Large intestine (tissue), 3 donors: ENCODE measurements around the gene CELF4. TPM values are rescaled to one million over a fixed set of nuclear protein-coding genes. Genes with fewer than 3 reads are reported as not detected.

ENCODE experiments used
- DNase-seq, 2 donors: peaks; one replicate each; pipeline versions ENCODE4 v3.0.0 to v3.0.0-alpha.2; 2013
- H3K27ac ChIP-seq: one replicate; pipeline ENCODE4 v1.5.1; 2013; ENCODE audit warnings: low read length
- H3K27me3 ChIP-seq: 2 replicates; pipeline ENCODE4 v1.6.1; 2013; ENCODE audit warnings: low read length; ENCODE audit not compliant: control insufficient read depth, insufficient read depth
- H3K36me3 ChIP-seq: 2 replicates; pipeline ENCODE4 v1.6.1; 2013; ENCODE audit warnings: low read length; ENCODE audit not compliant: control insufficient read depth, insufficient read depth
- H3K4me1 ChIP-seq: one replicate; pipeline ENCODE4 v1.6.1; 2013; ENCODE audit warnings: low read length; ENCODE audit not compliant: control insufficient read depth, insufficient read depth
- H3K4me3 ChIP-seq: one replicate; pipeline ENCODE4 v1.5.1; 2013; ENCODE audit warnings: low read length
- H3K9me3 ChIP-seq: one replicate; pipeline ENCODE4 v1.6.1; 2013; ENCODE audit warnings: mild to moderate bottlenecking, low read depth, low read length, moderate library complexity; ENCODE audit not compliant: control insufficient read depth
- WGBS: methylation state at CpG from one replicate; pipeline ENCODE4 v1.1.5; 2013; ENCODE audit warnings: low lambda C conversion rate; ENCODE audit not compliant: insufficient coverage; 5-methylcytosine and 5-hydroxymethylcytosine counted together
- polyA plus RNA-seq: library from polyadenylated mRNA; unstranded; fragments of 120-200 nt; gene quantifications from one replicate; pipeline ENCODE4 v1.2.1, GENCODE V29; 2013

The CELF4 gene
- polyA plus RNA-seq, 1 donor = 16.2 TPM

DNA sequence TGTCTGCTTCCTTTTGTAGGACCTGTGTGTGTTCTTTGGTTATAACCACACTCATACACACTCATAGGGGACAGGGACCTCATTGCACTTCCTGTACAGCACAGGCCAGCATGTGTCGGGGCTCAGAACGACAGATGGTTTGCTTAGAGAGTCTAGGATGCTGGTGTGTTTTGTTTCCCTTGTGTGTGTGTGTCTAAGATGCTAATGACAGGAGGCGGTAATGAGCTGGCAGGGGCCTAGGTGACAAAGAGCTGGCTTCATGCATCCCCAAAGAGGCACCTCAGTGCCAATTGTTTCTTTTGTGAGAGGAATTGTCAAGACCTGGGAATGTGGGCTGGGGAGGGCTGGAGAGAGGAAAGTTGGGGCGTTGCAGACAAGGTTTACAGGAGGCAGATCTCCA lies 66.6 kb downstream of the CELF4 start:
- H3K9me3 ChIP-seq = no peaks in the 10 kb centered on the region
- no peaks in the 10 kb centered on the region for H3K36me3 ChIP-seq
- H3K4me3 ChIP-seq = no peak overlapping the region
- H3K27me3 ChIP-seq = no peaks in the 10 kb centered on the region
- DNase-seq = no peak
- H3K27ac ChIP-seq = no peak overlapping the region
- no peaks in the 10 kb centered on the region for H3K4me1 ChIP-seq
- WGBS = no CpG with 5 or more reads among the region's 4 CpGs

GRCh38 chr18:37497853-37498518 lies 67.6 kb downstream of the CELF4 start:
- no CpG with 5 or more reads among the region's 1 CpG for WGBS
- H3K4me1 ChIP-seq = no peaks in the 10 kb centered on the region
- peak in 1 of 2 donors; percentile 24 for DNase-seq
- no peaks in the 10 kb centered on the region for H3K9me3 ChIP-seq
- H3K4me3 ChIP-seq = no peak overlapping the region
- no peak overlapping the region for H3K27ac ChIP-seq
- no peaks in the 10 kb centered on the region for H3K36me3 ChIP-seq
- no peaks in the 10 kb centered on the region for H3K27me3 ChIP-seq

GRCh38 chr18:37496568-37496967 lies 69.0 kb downstream of the CELF4 start:
- no CpG with 5 or more reads among the region's 6 CpGs for WGBS
- Histone ChIP-seq H3K4me3 (no peak overlapping the region), H3K27ac (no peak overlapping the region), H3K9me3 (no peaks in the 10 kb centered on the region), H3K36me3 (no peaks in the 10 kb centered on the region), H3K4me1 (no peaks in the 10 kb centered on the region), H3K27me3 (no peaks in the 10 kb centered on the region)
- DNase-seq = no peak

DNA sequence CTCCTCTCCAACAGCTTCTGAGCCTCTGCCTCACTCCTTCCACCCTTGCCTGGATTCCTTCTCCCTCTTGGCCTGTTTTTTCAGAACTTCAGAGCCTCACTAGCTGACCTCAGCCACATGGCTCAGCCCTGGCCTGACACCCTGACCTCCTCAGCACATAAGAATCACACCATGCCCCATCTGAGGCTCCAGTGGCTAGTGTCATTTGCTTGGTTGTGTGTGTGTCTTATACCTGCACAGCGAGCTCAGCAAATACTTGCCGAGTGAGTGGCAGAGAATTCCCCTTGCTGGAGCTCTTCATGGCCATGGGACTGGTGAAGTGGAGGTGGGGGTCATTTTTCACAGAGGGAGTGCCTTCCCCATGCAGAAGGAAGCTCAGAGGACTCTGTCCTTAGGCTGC lies 70.2 kb downstream of the CELF4 start:
- Histone ChIP-seq H3K27ac (no peak overlapping the region), H3K4me1 (no peaks in the 10 kb centered on the region), H3K9me3 (no peaks in the 10 kb centered on the region), H3K36me3 (no peaks in the 10 kb centered on the region), H3K4me3 (no peak overlapping the region), H3K27me3 (no peaks in the 10 kb centered on the region)
- no CpG with 5 or more reads among the region's 2 CpGs for WGBS
- no peak for DNase-seq

DNA sequence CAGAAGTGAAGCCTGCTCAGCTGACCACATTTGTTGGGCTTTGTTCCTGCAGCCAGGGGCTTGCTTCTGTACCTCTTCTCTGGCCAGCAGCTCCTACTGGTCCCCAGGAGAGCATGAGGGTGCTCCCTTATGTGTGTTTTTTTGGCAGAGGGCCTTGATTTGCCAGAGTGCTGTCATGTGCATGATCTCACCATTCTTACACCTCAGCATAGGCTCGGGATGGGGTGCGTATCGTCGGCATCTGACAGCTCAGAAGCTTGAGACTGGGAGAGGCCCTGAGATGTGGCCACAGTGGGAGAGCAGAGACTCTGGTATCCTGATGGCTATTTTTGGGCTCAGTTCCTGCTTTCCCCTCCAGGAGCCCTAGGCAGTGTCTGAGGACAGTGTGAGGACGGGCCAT lies 71.2 kb downstream of the CELF4 start:
- Histone ChIP-seq H3K4me1 (no peaks in the 10 kb centered on the region), H3K36me3 (no peaks in the 10 kb centered on the region), H3K27me3 (no peaks in the 10 kb centered on the region), H3K9me3 (no peaks in the 10 kb centered on the region), H3K4me3 (no peak overlapping the region), H3K27ac (no peak overlapping the region)
- WGBS = no CpG with 5 or more reads among the region's 5 CpGs
- DNase-seq = no peak

DNA sequence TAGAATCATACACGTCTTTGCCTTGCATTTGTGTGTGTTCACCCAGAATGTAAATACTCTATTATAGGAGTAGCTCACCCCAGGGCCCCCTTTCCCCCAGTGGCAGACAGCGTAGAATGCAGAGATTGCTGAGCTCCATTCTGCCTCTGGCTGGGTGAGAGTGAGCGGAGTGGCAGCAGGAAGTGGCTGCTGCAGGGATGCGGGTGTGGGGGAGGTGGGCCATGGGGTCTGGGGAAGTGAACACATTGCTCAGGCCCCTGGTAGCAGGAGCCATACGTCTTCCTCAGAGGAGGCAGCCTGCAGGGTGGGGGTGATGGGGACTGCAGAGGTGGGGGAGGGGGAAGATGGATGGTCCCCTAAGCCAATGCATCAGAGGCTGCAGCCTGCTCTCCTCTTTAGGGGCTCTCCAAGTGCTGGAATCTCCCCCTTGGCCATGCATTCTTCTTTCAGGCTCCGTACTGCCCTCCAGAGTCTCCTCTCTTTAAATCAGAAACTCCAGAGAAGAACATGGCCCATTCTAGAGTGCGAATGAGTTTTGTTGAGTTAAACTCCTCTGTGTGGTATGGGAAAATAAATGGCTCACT lies 72.2 kb downstream of the CELF4 start:
- Histone ChIP-seq H3K27me3 (peaks cover 7% of the 10 kb centered on the region), H3K9me3 (no peaks in the 10 kb centered on the region), H3K4me1 (no peaks in the 10 kb centered on the region), H3K27ac (no peak overlapping the region), H3K4me3 (no peak overlapping the region), H3K36me3 (no peaks in the 10 kb centered on the region)
- WGBS = 40% methylated on average over 1 of the region's 7 CpGs
- DNase-seq = no peak

DNA sequence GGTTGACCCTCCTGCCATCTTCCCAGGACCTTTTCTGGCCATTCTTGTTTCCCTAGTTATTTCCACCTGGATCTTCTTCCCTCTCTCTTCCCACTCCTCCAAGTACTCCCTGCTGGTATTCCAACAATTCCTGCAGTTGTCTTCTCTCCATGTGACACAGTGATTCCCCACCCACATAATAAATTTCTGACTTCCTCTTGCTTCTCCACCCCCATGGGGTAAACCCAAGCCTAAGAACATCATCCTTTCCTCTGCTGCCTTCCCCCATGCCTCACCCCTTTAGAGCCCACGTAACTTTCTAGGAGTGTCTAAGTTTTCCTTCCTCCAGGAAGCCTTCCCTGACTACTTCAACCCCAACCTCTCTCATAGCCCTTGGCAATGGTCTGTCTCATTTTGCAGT lies 72.6 kb downstream of the CELF4 start:
- H3K27ac ChIP-seq = no peak overlapping the region
- WGBS = 80% methylated on average over 1 of the region's 1 CpG
- no peaks in the 10 kb centered on the region for H3K9me3 ChIP-seq
- H3K36me3 ChIP-seq = no peaks in the 10 kb centered on the region
- H3K27me3 ChIP-seq = peaks cover 11% of the 10 kb centered on the region
- H3K4me1 ChIP-seq = no peaks in the 10 kb centered on the region
- no peak for DNase-seq
- H3K4me3 ChIP-seq = no peak overlapping the region

GRCh38 chr18:37491526-37491925 lies 74.1 kb downstream of the CELF4 start:
- no peak overlapping the region for H3K4me3 ChIP-seq
- 100% methylated on average over 5 of the region's 10 CpGs for WGBS
- no peaks in the 10 kb centered on the region for H3K9me3 ChIP-seq
- peaks cover 26% of the 10 kb centered on the region for H3K27me3 ChIP-seq
- DNase-seq = no peak
- H3K36me3 ChIP-seq = no peaks in the 10 kb centered on the region
- no peaks in the 10 kb centered on the region for H3K4me1 ChIP-seq
- no peak overlapping the region for H3K27ac ChIP-seq

DNA sequence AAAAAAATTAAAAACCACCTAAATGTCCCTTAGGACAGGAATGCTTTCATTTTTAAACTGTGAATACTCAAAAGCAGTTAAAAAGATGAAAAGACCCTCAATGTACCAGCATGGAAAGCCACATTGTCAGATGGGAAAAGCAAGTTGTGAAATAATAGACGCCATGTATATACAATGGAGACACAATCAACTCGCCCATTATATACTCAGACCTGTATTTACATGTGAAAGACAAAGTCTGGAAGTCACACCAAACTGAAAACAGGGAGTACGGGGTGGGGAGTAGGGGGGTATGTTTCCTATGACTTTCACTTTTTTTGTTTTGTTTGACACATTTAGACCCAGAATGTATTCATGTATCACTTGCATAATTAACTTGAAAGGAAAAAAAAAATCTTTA lies 75.6 kb downstream of the CELF4 start:
- H3K9me3 ChIP-seq = no peaks in the 10 kb centered on the region
- no CpG with 5 or more reads among the region's 3 CpGs for WGBS
- DNase-seq = no peak
- no peak overlapping the region for H3K27ac ChIP-seq
- H3K27me3 ChIP-seq = peaks cover 36% of the 10 kb centered on the region
- no peaks in the 10 kb centered on the region for H3K36me3 ChIP-seq
- H3K4me3 ChIP-seq = no peak overlapping the region
- H3K4me1 ChIP-seq = peaks cover 6% of the 10 kb centered on the region

DNA sequence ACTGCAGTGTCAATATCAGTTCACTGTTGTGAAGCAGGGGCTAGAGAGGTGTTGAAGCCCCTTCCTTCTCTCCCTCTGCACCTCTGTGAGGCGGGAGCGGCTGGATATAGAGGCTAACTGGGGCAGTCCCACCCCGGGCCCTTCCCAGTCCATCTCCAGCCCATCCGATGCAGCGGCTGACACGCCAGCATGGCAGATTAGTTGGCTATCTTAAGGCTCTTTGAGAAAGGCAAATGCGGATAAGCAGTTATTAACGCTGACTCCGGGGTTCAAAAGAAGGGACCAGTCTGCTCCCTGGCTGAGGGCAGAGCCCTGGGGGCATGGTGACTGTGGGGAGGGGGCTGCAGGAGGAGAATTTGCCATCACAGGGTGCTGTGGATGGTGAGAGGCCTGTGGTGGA lies 76.6 kb downstream of the CELF4 start:
- peaks cover 45% of the 10 kb centered on the region for H3K27me3 ChIP-seq

DNA sequence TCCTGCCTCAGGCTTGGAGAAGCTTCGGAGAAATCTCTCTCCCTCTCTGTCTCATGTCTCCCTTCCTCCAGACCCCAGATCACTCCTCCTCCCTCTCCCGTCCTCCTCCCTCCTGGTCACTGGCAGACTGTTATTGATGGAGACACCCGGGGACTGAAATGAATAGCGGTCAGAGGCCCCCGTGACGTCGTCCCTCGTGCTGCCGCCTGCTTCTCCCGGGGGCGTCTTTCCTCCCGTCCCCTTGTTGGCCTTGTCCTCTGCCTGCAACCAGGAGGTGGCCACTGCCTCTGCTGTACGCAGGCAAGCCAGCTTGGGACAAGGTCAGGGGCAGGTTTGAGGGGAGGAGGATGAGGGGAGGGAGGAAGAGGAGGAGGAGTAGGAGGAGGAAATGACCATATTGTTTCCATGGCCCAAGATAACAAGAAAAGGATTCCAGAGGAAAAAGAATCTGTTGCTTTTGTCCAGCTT lies 78.2 kb downstream of the CELF4 start:
- DNase-seq = no peak
- WGBS = no CpG with 5 or more reads among the region's 13 CpGs
- Histone ChIP-seq H3K9me3 (no peaks in the 10 kb centered on the region), H3K36me3 (no peaks in the 10 kb centered on the region), H3K4me1 (peaks cover 8% of the 10 kb centered on the region), H3K27me3 (peaks cover 54% of the 10 kb centered on the region), H3K27ac (no peak overlapping the region), H3K4me3 (no peak overlapping the region)

More for the DNA sequence above, 76.6 kb downstream of the CELF4 start:
- WGBS = no CpG with 5 or more reads among the region's 9 CpGs
- Histone ChIP-seq H3K9me3 (no peaks in the 10 kb centered on the region), H3K4me1 (peaks cover 8% of the 10 kb centered on the region), H3K27ac (no peak overlapping the region), H3K4me3 (no peak overlapping the region), H3K36me3 (no peaks in the 10 kb centered on the region)
- DNase-seq = no peak
